ENCODE results near the gene ADD2. TPM values are rescaled to one million over a fixed set of nuclear protein-coding genes. Genes with fewer than 3 reads are reported as not detected.

ADD2 gene
- total and polyA plus RNA-seq, 2 donors (not counting 1 experiment from before 2014, with no cell fraction given) = 15.9 to 21.7 TPM

- intact Hi-C loops (cut with micrococcal nuclease) = loop anchor here (5.0 kb wide), 1 partner anchor 464 kb away; the partner anchor contains the start of gene FAM136A
- H2AFZ ChIP-seq (ENCODE audit: insufficient read depth, low read depth, low read length, poor library complexity, severe bottlenecking) = peak overlapping the region; percentile 81
- peaks cover 0 to 1% (median 0%) of the 10 kb centered on the region in 3 donors for H3K9me3 ChIP-seq (ENCODE audit: control extremely low read depth in 1 of 3, control insufficient read depth in 2 of 3, insufficient read depth in 1 of 3, low read length in 2 of 3)
- H3K27ac Mint-ChIP-seq = peak overlapping the region; percentile 89
- H3K4me3 Mint-ChIP-seq = peak overlapping the region; percentile 91
- TF ChIP-seq EZH2 (IDR thresholded peaks at IDR 0.05; ENCODE audit: borderline replicate concordance, insufficient read depth, low read depth, low read length, poor library complexity, severe bottlenecking) (no peak), CTCF (IDR thresholded peaks at IDR 0.05) (no peak)
- H3K4me3 ChIP-seq (ENCODE audit: control extremely low read depth in 1 of 5, extremely low read depth in 1 of 5, insufficient read depth in 1 of 5, low read depth in 2 of 5, low read length in 4 of 5) = peak overlapping the region in 4 of 5 experiments; percentile 66 to 78 (median 76)
- H3K79me2 ChIP-seq (ENCODE audit: control insufficient read depth, insufficient read depth, low read length) = peaks cover 19% of the 10 kb centered on the region
- H3K9me3 Mint-ChIP-seq (ENCODE audit: insufficient read depth) = no peaks in the 10 kb centered on the region
- H3K4me2 ChIP-seq (replicated peaks; ENCODE audit: low read depth, low read length, poor library complexity, severe bottlenecking) = peak overlapping the region; percentile 90
- peaks cover 20% of the 10 kb centered on the region for H3K27me3 Mint-ChIP-seq
- peaks cover 6% of the 10 kb centered on the region for H4K20me1 ChIP-seq (ENCODE audit: control insufficient read depth, insufficient read depth, low read length, poor library complexity, severe bottlenecking)
- peak overlapping the region in 1 of 2 donors; percentile 73 for H3K27ac ChIP-seq (ENCODE audit: low read length in 2 of 2)
- H3K36me3 ChIP-seq (replicated peaks in 1 of 2; ENCODE audit: control extremely low read depth in 1 of 2, control insufficient read depth in 1 of 2, extremely low read depth in 1 of 2, insufficient read depth in 2 of 2, low read length in 1 of 2) = no peaks in the 10 kb centered on the region
- peak overlapping the region; percentile 78 for H3K9ac ChIP-seq (ENCODE audit: low read length)
- CTCF ChIA-PET = no interaction called here
- POLR2A ChIA-PET = interaction anchor here (0.7 kb wide), 1 partner anchor 52 kb away, joined by 3 read pairs; no protein-coding TSS in a partner anchor
- ATAC-seq (ENCODE audit: low read depth) (no peak), DNase-seq (no peak)
- H3K4me1 Mint-ChIP-seq = peaks cover 29% of the 10 kb centered on the region
- peaks cover 0 to 11% (median 3%) of the 10 kb centered on the region in 4 experiments for H3K27me3 ChIP-seq (replicated peaks in 1 of 4; ENCODE audit: control extremely low read depth in 1 of 4, control insufficient read depth in 3 of 4, insufficient read depth in 4 of 4, low read length in 3 of 4)
- 8% methylated on average over 3 of the region's 7 CpGs for WGBS (ENCODE audit: insufficient coverage)
- H3K4me1 ChIP-seq (ENCODE audit: control insufficient read depth in 2 of 2, insufficient read depth in 2 of 2, low read length in 2 of 2) = peaks cover 9 to 13% of the 10 kb centered on the region in 2 donors
Observed at GRCh38 chr2:70766357-70767078, 1.5 kb downstream of the ADD2 start.

- peaks cover 31% of the 10 kb centered on the region for H3K4me1 Mint-ChIP-seq
- H3K79me2 ChIP-seq (ENCODE audit: control insufficient read depth, insufficient read depth, low read length) = peaks cover 24% of the 10 kb centered on the region
- no peak overlapping the region for H3K9ac ChIP-seq (ENCODE audit: low read length)
- no peak overlapping the region for H3K27ac ChIP-seq (ENCODE audit: low read length in 2 of 2)
- H3K27me3 ChIP-seq (replicated peaks in 1 of 4; ENCODE audit: control extremely low read depth in 1 of 4, control insufficient read depth in 3 of 4, insufficient read depth in 4 of 4, low read length in 3 of 4) = peaks cover 0 to 6% (median 2%) of the 10 kb centered on the region in 4 experiments
- ChIA-PET CTCF (no interaction called here), POLR2A (no interaction called here)
- H2AFZ ChIP-seq (ENCODE audit: insufficient read depth, low read depth, low read length, poor library complexity, severe bottlenecking) = no peak overlapping the region
- peaks cover 9 to 13% of the 10 kb centered on the region in 2 donors for H3K4me1 ChIP-seq (ENCODE audit: control insufficient read depth in 2 of 2, insufficient read depth in 2 of 2, low read length in 2 of 2)
- H3K4me2 ChIP-seq (replicated peaks; ENCODE audit: low read depth, low read length, poor library complexity, severe bottlenecking) = no peak overlapping the region
- no peak for TF ChIP-seq EZH2 (IDR thresholded peaks at IDR 0.05; ENCODE audit: borderline replicate concordance, insufficient read depth, low read depth, low read length, poor library complexity, severe bottlenecking)
- no peak for TF ChIP-seq CTCF (IDR thresholded peaks at IDR 0.05)
- H3K4me3 ChIP-seq (ENCODE audit: control extremely low read depth in 1 of 5, extremely low read depth in 1 of 5, insufficient read depth in 1 of 5, low read depth in 2 of 5, low read length in 4 of 5) = no peak overlapping the region
- peaks cover 7% of the 10 kb centered on the region for H4K20me1 ChIP-seq (ENCODE audit: control insufficient read depth, insufficient read depth, low read length, poor library complexity, severe bottlenecking)
- H3K36me3 ChIP-seq (replicated peaks in 1 of 2; ENCODE audit: control extremely low read depth in 1 of 2, control insufficient read depth in 1 of 2, extremely low read depth in 1 of 2, insufficient read depth in 2 of 2, low read length in 1 of 2) = no peaks in the 10 kb centered on the region
- DNase-seq (no peak), ATAC-seq (ENCODE audit: low read depth) (no peak)
- peaks cover 20% of the 10 kb centered on the region for H3K27me3 Mint-ChIP-seq
- intact Hi-C loops (cut with micrococcal nuclease) = loop anchor here (5.0 kb wide), 1 partner anchor 463 kb away; the partner anchor contains the start of gene FAM136A
- peaks cover 0 to 1% (median 0%) of the 10 kb centered on the region in 3 donors for H3K9me3 ChIP-seq (ENCODE audit: control extremely low read depth in 1 of 3, control insufficient read depth in 2 of 3, insufficient read depth in 1 of 3, low read length in 2 of 3)
- no peak overlapping the region for H3K27ac Mint-ChIP-seq
- H3K9me3 Mint-ChIP-seq (ENCODE audit: insufficient read depth) = no peaks in the 10 kb centered on the region
- 100% methylated on average over 2 of the region's 7 CpGs for WGBS (ENCODE audit: insufficient coverage)
- no peak overlapping the region for H3K4me3 Mint-ChIP-seq
Observed at GRCh38 chr2:70765507-70765906, 2.5 kb downstream of the ADD2 start.

Measured in B cell (primary cell).